HG03066 (cell line): Measurements from ENCODE around the gene LXN.
A peak's percentile ranks its signal among the peaks of the same experiment; 100 is the strongest.

Source experiments
- ATAC-seq: cut with Tn5 transposase; IDR thresholded peaks from one replicate; pipeline ENCODE4 v1.9.1; 2021; ENCODE audit warnings: low read depth; ENCODE audit not compliant: unreplicated experiment

LXN gene

GRCh38 chr3:158678687-158679086, 6.2 kb upstream of the LXN start:
- no peak for ATAC-seq

- ATAC-seq, result no peak
Observed at GRCh38 chr3:158671821-158672214, 630 bp downstream of the LXN start.

- no peak for ATAC-seq
Observed at GRCh38 chr3:158668506-158668905, 3.9 kb downstream of the LXN start.

GRCh38 chr3:158666416-158666815, 6.0 kb downstream of the LXN start:
- no peak for ATAC-seq

GRCh38 chr3:158663832-158664231, 8.6 kb downstream of the LXN start:
- no peak for ATAC-seq

GRCh38 chr3:158663246-158663645, 9.2 kb downstream of the LXN start:
- no peak for ATAC-seq

GRCh38 chr3:158660711-158661110, 11.7 kb downstream of the LXN start:
- no peak for ATAC-seq

GRCh38 chr3:158659454-158660237, 12.8 kb downstream of the LXN start:
- ATAC-seq, result peak; percentile 90

- ATAC-seq, result no peak
Observed at GRCh38 chr3:158658889-158659288, 13.6 kb downstream of the LXN start.

GRCh38 chr3:158652463-158652862, 20.0 kb downstream of the LXN start:
- no peak for ATAC-seq

- no peak for ATAC-seq
Observed at GRCh38 chr3:158651192-158651591, 21.3 kb downstream of the LXN start.

- no peak for ATAC-seq
Observed at GRCh38 chr3:158649791-158650190, 22.7 kb downstream of the LXN start.

- ATAC-seq, result peak; percentile 99
Observed at GRCh38 chr3:158644345-158644908, 28.0 kb downstream of the LXN start, which contains the start of gene GFM1. Gene GFM1 (plus strand): TSS chr3:158644527. CDS start chr3:158644635, 108 bp downstream.

GRCh38 chr3:158642474-158643210, 29.8 kb downstream of the LXN start:
- ATAC-seq, result no peak

GRCh38 chr3:158642005-158642404, 30.4 kb downstream of the LXN start:
- ATAC-seq, result no peak

- ATAC-seq, result no peak
Observed at GRCh38 chr3:158640646-158641045, 31.8 kb downstream of the LXN start.

- no peak for ATAC-seq
Observed at GRCh38 chr3:158631981-158632380, 40.5 kb downstream of the LXN start.

GRCh38 chr3:158625881-158626280, 46.6 kb downstream of the LXN start:
- no peak for ATAC-seq

- ATAC-seq, result no peak
Observed at GRCh38 chr3:158617982-158618875, 54.2 kb downstream of the LXN start.
